Loucy (cell line): ENCODE measurements around the gene NUP188.

ENCODE experiments used
- CTCF ChIP-seq: fragments of 200-600 bp; sonication (generic); conservative IDR thresholded peaks from 2 replicates; pipeline ENCODE4 v1.5.1; 2014; ENCODE audit warnings: mild to moderate bottlenecking, antibody characterized with exemption, low read length
- EZH2phosphoT487 ChIP-seq: fragments of 200-600 bp; IDR thresholded peaks from 2 replicates; pipeline ENCODE4 v1.6.1; 2018; ENCODE audit warnings: antibody characterized with exemption, mild to moderate bottlenecking, moderate library complexity, borderline replicate concordance

- TF ChIP-seq CTCF, result no peak
- TF ChIP-seq EZH2phosphoT487, result no peak
These were observed 88.9 kb downstream of the NUP188 start, which contains the start of gene MIGA2 for GRCh38 chr9:129036241-129036922.
